GM04504 (cell line): ENCODE data around the gene IL1A.

Experiments used
- DNase-seq: peaks from one replicate; pipeline ENCODE4 v3.0.0-alpha.2; 2012; ENCODE audit warnings: low read depth

IL1A gene

DNA sequence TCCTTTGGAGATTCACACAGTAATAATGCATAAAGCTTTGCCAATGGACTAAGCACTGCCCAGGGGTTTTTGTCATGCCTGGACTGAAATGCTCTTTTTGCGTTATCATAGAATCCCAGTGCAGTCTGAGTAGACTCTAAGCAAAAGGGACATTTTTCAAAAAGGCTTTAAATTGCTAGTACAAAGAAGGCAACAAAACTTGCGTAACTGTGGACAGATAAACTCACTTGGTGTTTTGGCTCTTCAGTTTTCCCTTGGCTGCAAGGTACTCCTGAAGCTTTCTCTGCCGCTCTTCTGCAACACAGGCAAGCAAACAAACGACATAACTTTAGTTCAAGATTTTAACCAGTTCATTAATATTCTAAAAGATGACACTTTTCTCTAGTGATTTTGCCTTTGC is 22.0 kb downstream of the IL1A start:
- DNase-seq = no peak

DNA sequence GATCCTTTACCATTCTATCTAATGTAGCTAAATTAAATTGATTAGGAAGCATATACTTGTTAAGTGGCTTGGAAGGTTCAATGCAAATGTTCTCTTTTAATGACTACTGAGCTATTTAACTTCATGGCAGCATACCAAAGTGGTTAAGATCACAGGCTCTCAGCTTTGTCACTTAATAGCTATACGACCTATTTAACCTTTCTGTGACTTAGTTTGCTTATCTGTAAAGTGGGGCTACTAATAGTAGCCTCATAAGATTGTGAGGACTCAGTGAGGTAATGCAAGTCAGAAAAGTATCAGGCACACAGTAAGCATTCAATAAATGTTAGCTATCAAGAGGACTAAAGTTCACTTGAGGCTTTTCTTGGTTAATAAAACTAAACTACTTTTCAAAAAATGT is 24.1 kb downstream of the IL1A start:
- DNase-seq = no peak

DNA sequence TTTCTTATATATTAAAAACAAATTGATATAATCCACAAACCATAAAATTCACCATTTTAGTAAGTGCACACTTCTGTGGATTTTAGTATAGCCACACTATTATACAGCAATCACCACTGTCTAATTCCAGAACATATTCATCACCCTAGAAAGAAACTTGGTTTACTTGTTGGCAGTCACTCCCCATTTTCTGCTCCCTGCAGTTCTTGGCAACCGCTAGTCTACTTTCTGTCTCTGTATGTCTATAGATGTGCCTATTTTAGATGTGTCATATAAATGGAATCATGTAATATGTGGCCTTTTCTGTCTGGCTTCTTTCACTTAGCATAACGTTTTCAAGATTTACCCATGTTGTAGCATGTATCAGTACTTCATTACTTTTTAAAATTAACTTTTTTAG is 25.6 kb downstream of the IL1A start:
- DNase-seq = no peak

DNA sequence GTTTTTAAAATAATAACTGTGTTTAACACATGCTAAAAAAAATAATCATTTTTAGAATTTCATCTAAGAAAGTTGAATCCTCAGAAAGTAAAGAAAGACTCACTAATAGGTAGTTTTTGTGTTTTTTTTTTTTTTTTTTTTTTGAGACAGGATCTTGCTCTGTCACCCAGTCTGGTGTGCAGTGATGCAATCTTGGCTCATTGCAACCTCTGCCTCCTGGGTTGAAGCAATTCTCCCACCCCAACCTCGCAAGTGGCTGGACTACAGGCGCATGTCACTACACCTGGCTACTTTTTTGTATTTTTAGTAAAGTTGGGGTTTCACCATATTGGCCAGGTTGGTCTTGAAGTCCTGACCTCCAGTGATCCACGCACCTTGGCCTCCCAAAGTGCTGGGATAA is 27.0 kb downstream of the IL1A start:
- DNase-seq = no peak

DNA sequence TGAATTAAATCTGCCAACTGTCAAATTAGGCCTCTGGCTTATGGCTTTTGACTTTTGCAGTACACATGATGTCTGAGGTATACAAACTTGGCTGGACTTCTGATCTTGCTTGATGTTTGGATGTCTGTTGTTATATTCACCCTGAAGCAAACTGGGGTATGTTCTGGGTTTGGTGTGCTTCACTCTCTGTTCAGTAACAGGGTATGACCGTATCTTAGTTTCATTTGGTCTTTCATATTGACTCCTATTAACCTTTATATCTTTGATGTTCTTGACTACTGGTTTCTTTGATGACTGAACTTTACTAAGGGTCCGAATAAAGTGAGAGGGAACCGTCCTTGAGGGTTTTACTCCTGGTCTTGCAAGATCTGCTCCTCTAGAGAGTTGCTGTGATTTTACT is 28.1 kb downstream of the IL1A start:
- DNase-seq = no peak

DNA sequence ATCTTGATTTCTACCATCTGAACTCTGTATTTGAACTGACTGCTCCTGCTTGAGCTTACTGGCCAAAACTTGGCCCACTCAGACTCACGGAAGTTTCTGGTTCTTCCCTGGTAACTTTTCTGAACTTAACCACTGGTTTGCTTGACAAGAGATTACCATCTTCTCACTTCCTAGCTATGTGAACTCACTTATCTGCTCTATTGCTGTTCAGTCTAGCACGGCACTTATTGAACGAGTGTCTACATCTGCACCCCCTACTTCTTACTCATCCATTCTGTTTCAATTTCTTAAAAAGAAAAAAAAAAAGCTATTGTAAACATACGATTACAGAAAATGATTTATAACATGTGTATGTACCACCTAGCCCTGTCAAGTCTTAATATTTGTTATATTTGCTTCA is 28.8 kb downstream of the IL1A start:
- no peak for DNase-seq

DNA sequence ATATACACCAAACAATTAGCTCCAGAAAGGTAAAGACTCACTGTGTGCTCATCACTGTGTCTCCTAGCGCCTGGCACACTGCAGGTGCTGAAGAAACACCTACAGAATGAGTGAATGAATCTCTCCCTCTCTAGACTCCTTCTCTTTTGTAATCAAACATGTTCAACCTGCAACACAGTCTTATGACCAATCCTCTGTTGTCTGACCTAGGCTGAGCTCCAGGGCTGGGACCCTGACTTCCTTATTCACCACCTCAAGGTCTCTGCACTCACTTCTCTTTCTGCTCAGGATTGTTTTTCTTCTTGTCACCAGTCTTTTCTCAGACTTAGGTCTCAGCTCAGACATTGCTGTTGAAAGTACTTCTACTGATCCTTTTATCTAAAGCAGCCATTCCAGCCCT is 29.7 kb downstream of the IL1A start:
- no peak for DNase-seq

DNA sequence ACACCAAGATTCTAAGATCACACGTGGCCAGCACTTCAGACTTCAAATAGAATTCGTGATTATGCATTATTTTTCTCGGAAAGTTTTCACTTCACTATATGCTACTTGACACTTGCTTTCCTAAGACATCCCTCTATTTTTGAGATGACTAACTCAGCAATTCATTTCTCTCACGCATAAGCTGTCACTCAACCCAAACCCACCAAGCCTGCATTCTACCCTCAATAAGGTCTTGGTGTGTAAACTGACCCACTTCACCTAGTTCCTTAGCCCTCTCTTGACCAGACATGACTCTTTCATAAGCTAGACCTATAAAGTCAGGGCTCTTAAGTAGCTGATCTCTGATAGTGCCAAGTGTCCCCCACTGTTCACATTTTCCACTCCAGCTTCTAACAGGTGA is 31.6 kb downstream of the IL1A start:
- no peak for DNase-seq

DNA sequence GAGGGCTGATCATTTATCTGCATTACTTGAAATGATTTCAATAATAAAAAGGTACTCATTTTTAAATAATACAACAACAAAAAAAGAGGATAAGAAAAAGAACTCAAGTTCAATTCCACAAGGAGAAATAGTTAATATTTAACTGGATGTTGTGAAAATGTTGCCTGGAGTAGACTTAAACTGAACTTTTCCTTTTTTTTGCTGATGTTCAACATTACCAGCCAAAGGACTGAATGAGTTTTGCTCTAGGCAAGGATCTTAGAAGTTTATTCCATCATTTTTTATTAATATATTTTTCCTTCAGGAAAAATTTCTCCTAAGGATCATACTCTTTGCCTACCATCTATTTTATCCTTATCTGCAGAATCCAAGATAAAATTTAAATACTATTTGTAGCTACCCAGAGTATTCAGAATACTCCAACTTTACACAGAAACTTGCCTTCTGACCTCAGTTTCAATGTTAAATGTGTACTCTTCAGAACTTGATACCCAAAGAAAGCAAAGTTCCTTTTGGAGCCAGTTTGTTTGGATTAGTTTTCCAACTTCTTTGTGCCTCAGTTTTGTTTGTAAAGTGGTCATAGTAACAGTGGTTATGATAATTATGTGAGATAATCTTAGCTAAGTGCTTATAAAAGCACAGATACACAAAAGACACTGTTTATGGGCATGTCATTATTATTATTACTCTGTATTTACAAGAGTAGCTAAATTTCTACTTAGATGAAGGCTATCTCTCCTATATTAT is 32.7 kb downstream of the IL1A start:
- no peak for DNase-seq

DNA sequence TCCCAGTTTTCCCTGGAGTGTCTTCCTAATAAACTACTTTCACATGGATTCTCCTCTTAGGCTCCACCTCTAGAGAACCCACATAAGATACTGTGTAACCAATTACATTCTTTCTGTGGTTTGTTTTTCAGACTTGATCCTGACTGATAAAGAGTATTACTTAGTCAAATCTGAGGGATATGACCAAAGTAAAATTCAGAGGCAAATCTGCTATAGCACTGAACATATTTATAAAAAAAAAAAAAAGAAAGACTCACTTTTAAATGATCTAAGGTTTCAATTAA is 33.8 kb downstream of the IL1A start:
- DNase-seq = no peak

DNA sequence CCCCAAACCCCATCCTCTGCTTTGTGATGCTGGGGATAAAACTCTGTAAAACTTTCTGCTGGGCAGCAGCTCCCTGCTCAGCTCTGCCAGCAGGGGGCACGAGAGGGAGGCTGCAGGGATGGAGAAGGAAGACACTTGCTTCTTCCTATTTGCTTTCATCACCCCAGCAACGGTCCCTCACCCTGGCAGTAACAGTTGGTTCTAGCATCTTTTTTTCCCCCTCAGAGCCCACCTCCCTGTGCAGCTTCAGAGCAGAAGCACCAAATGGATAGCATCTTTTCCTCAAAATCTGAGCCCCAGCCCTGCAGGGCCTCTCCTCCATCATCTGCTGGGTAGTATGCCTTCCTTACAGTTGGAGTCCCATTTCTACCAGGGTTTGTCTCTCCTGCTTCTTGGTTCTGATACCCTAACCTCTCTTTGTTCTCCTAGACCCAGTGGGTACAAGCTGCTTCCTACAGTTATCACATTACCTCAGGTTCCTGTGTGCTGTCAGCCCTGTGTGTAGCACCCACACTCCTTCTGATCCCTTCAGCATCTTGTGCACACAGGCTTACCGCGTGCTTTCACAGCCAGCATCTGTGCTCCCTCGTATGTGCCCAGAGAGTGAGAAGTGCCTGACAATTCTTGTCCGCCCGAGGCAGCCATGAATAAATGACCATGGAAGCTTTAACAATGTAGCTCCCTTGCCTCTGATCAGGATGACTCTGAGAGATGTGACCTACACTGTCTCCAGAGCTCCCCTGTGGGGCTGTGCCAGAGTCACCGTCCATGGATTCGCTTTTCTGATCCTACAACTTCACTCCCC is 34.3 kb downstream of the IL1A start:
- DNase-seq = peak; percentile 48

DNA sequence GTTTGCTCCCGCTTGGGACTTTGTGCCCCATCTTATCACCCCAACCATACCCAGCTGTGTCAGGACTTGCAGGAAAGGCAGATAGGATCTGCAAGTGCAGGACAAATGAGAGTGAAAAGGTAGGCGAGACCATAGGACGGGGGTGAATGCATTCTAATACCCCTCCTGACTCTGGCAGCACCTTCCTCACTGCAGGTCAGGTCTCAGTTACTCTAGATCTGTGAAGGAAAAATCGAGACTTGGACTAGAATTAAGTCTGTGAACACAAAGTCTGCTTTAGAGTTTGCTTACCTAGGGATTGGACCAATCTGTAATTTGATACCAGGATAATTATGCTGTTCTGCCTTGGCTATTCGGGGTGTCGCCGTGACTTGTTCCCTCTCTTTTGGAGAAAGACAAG is 43.8 kb downstream of the IL1A start:
- DNase-seq = no peak

DNA sequence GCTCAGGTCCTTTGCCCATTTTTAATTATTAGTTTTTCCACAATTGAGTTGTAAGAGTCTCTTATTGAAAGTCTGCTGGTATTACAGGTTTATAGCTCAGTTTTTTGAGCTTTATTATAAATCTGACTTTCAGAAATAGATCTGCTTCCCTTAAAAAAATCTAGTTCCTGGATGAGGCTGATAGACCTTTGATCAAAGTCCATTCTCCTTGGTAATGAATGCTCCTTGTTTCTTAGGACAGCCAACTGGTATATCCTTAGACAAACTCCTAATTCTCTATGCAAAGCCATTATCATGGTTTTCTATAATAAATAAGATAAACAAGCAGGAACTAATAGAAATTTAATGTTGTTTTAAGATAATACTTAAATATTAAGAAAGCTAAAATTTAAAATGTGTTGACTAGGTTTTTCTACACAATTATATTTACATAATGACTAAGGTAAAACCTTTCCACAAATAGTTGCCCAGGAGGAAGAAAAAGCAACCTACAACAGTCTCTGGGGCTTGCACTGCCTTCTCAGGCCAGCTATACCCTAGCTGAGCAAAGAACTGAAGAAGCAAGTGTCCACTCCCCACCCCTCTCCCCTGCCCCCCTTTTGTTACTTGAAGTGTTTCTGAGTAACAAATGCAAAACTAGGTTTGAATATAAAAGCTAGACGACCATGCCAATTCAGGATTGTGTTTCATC is 46.6 kb downstream of the IL1A start:
- no peak for DNase-seq

DNA sequence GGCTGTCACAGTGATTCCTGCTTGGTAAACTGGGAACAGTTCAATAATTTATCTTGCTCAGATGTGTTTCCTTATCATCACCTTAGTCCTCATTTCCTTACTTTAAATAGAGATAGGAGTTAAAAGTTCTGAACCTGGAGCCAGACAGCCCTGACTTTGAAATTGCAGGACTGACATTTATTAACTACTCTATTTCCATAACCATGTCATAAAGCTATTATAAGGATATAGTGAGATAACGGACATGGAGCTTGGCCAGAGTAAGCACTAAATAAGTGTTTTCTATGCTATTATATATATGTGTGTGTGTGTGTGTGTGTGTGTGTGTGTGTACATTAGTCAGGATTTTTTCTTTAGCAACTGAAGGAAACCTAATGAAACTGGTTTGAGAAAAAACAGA is 50.4 kb downstream of the IL1A start:
- DNase-seq = no peak

DNA sequence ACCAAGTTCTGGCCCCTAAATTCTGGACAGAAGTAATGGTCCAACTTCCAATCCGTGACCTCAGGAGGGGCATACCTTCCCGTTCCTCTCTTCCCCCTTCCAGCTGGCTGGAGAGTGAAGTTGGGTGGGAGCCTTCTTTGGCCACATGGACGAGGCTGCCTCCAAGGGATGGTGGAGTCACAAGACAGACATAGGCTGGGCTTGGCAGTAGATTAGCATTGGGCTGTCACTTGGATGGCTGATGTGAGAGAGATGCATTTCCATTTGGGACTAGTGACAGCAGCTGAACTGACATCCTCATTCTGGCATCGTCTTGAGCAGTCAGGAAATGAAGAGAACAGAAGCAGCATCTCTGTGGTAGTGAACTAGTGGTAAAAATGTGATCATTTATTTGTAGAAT is 50.8 kb downstream of the IL1A start:
- DNase-seq = no peak

DNA sequence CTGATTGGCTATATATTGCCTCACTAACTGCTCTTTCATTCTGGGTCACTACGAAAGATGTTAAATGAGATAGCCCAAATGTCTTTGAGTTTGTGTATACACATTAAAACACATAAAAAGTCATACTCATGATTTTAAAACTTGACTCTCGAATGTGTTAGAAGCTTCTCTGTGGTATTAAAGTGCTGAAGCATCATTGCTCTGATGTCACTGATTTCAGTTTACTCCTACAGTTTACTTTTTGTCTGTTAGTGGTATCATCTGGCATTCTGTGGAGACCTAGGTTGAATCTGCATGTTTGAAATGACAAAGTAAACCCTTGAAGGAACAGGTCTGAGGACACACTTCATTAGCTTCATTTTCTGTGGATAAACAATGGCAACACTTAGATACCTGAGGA is 52.8 kb downstream of the IL1A start:
- no peak for DNase-seq

DNA sequence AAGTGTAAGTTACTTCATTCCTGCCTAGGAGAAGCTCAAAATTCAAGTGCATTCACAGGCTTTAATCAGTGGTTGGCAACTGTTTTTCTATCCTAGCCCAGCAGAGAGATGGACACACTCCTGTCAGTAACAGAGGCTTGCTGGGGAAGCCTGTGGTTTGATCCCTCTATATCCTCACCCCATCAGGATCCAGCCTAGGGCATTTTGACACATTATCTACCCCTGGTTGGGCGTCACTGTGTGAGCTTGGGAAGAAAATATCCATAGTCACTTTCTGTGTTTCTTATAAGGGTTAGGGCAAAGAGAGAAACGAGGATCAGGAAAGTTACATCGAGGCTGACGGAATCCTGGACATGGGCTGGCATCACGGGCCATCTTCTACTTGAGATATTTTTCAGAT is 53.5 kb downstream of the IL1A start:
- DNase-seq = no peak

DNA sequence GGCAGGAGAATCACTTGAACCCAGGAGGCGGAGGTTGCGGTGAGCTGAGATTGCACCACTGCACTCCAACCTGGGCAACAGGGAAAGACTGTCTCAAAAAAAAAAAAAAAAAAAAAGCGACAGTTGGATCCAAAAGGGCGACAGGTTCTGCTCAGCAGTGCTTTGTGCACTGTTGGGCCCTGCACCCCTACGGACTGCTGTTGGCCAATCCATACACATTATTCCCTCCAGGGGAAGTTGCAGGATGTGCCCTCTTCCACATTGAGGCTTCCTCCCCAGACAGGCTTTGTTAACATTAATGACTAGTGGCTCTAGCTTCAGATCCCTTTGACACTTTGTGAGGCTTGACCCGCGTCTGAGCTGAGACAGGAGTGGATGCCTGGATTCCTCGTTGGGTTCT is 54.1 kb downstream of the IL1A start:
- DNase-seq = no peak

DNA sequence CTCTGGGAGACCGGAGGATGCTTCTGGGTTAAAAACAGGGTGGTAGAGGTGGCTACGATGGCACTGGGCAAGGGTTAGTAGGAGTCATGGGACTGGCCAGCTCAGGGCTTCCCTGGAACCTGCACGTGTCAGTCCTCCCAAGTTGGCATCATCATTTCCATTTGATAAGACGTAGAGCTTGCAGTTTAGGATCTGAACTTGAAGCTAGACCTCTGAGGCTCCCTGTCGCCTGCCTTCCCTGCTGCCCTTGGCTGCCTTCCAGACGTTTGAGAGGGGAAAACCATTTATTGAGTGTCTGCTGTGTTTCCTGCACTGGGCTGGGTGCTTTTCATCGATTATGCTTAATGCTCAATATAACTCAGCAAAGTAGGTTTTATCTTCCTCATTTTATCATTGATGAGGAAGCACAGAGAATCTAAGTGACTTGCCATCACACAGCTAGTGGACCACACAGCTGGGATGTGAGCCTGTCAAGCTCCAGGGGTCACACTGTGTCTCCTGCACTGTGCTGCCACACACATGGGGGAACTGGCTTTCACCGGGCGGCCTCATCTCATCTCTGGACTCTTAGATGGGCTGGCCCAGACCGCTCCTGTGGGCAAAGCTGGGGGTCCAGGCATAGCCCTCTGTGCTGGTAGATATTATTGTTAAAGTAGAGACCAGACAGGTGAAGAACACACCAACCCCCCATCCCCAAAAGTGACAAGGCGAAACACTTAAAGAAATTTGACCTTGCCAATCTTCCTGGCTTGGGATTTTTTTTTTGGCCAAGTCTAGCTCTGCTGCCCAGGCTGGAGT is 55.7 kb downstream of the IL1A start:
- DNase-seq = no peak

DNA sequence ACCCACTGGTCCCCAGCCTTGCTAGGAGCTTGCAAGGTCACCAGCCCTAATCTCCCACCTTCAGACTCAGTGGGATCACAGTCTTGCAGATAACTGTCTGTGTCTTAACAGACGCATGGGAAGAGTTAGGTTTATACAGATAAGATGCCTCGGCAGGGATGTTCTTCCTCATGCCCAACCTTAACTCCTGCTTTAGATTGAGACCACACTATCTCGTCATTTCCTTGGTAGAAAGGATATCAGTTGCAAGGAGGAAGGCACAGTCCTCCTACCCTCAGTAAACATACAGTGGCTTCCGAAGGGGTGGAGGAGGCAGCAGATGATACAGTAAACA is 56.3 kb downstream of the IL1A start:
- DNase-seq = no peak

DNA sequence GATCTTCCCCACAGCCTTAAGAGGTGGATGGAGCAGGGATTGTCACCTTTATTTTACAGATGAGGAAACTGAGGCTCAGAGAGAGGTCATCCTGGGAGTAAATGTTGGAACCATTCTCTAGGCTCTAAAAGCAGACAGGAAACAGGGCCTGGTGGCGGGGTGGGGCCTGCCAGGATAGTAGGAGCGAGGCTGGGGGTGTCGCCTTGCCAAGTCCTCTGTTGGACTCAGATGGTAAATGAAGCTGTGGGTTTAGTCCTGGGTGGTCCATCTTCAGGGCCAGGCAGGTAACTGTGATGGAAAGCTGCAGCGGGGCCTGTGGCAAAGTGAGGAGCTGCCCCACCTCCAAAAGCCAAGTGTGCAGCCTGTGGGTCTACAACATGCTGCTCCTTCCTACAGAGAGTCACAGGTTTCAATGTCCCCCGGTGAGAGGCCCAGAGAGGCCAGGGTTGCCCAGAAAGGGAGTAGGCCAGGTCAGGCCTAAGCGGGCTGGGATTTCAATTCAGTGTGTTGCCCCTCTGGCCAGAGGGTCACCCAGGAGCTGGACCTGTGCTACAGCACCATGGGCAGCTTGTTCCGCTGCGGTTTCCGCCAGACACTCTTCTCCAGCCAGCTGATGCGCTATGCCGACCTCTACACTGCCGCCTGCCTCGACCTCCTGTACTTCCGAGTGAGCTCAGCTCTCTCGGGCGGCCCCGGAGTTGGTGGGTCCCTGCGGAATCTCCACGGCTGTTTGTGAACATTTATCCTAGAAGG is 56.8 kb downstream of the IL1A start:
- no peak for DNase-seq
